Activated naive CD4-positive, alpha-beta T cell treated with anti-CD3 and anti-CD28 coated beads, Interleukin-2, amount 50 U/mL, for 72 hours (primary cell): ENCODE results near the gene ABL1. TPM values are rescaled to one million over a fixed set of nuclear protein-coding genes. Genes with fewer than 3 reads are reported as not detected.
A peak's percentile ranks its signal among the peaks of the same experiment; 100 is the strongest.
"Not testable (repeated sequence)": the region's sequence is repeated elsewhere in the genome, so short reads cannot be mapped to it uniquely, and the experiment has no call there.

Source experiments
- ATAC-seq, 2 donors: fragments of 150-1000 bp; cut with Tn5 transposase; 2 replicates each; pipeline ENCODE4 v1.10.0; 2021; ENCODE audit warnings: mild to moderate bottlenecking in 2 of 2, moderate library complexity in 2 of 2
- DNase-seq, 2 donors: peaks; one replicate each; pipeline ENCODE4 v3.0.0; 2021 to 2022; ENCODE audit warnings: low spot score in 2 of 2
- H3K27ac Mint-ChIP-seq, 2 donors: one replicate each; pipeline ENCODE4 v1.8.0; 2022; ENCODE audit warnings: mild to moderate bottlenecking in 2 of 2, mixed read lengths in 2 of 2
- H3K36me3 Mint-ChIP-seq, 2 donors: one replicate each; pipeline ENCODE4 v1.8.0; 2022; ENCODE audit warnings: mixed read lengths in 2 of 2
- H3K9me3 Mint-ChIP-seq, 2 donors: one replicate each; pipeline ENCODE4 v1.8.0; 2022; ENCODE audit warnings: mixed read lengths in 2 of 2
- total RNA-seq, 2 donors: library from RNA; stranded (reverse); gene quantifications; one replicate each; pipeline ENCODE4 v1.2.3, GENCODE V29; 2022

Gene ABL1
- total RNA-seq, 2 donors from 2014 or later = 24.4 to 35.0 TPM

- H3K27ac Mint-ChIP-seq = no peak overlapping the region
- ATAC-seq = no peak
- DNase-seq = no peak
- no peaks in the 10 kb centered on the region for H3K9me3 Mint-ChIP-seq
- no peaks in the 10 kb centered on the region for H3K36me3 Mint-ChIP-seq
These were observed 64.1 kb downstream of the ABL1 start for GRCh38 chr9:130899051-130899748.

- H3K36me3 Mint-ChIP-seq = no peaks in the 10 kb centered on the region
- DNase-seq = no peak
- H3K9me3 Mint-ChIP-seq = no peaks in the 10 kb centered on the region
- ATAC-seq = no peak
- no peak overlapping the region for H3K27ac Mint-ChIP-seq
These were observed 65.8 kb downstream of the ABL1 start for GRCh38 chr9:130900701-130901497.

DNA sequence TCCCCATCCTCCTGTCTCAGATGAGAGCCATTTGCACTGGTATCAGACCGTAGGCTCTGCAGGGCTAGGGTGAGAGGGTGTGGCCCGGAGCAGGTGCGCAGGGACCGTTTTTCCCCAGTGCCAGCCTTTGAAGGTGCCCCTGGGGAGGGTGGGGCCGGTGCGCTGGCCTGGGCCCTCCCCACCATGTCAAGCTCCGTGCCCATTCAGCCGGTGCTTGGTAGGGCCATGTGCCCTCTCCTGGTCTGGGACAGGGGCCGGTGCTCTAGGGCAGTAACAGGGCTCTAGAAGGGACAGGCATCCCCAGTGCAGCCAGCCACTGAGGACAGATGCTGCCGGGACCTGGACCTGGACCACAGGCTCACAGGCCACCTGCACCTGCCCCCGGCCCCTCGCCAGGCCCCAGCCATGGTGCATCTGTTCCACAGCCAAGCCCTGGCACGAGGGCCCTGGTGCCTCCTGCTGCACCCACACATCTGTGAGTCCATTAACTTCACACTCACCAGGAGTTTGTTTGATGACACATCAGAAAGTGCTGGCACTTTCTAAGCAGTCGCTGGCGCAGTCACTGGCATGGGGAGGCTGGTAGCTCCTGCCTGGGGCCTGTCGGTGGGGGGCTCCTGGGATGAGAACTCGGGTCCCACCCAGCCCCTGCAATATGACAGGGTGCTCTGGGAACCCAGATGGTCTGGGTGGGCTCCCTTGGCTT lies 66.6 kb downstream of the ABL1 start:
- Mint-ChIP-seq H3K9me3 (no peaks in the 10 kb centered on the region), H3K36me3 (no peaks in the 10 kb centered on the region), H3K27ac (no peak overlapping the region)
- no peak for DNase-seq
- no peak for ATAC-seq

GRCh38 chr9:130902204-130903185 lies 67.4 kb downstream of the ABL1 start:
- ATAC-seq = no peak
- no peak overlapping the region for H3K27ac Mint-ChIP-seq
- no peaks in the 10 kb centered on the region for H3K36me3 Mint-ChIP-seq
- no peaks in the 10 kb centered on the region for H3K9me3 Mint-ChIP-seq
- no peak for DNase-seq

DNA sequence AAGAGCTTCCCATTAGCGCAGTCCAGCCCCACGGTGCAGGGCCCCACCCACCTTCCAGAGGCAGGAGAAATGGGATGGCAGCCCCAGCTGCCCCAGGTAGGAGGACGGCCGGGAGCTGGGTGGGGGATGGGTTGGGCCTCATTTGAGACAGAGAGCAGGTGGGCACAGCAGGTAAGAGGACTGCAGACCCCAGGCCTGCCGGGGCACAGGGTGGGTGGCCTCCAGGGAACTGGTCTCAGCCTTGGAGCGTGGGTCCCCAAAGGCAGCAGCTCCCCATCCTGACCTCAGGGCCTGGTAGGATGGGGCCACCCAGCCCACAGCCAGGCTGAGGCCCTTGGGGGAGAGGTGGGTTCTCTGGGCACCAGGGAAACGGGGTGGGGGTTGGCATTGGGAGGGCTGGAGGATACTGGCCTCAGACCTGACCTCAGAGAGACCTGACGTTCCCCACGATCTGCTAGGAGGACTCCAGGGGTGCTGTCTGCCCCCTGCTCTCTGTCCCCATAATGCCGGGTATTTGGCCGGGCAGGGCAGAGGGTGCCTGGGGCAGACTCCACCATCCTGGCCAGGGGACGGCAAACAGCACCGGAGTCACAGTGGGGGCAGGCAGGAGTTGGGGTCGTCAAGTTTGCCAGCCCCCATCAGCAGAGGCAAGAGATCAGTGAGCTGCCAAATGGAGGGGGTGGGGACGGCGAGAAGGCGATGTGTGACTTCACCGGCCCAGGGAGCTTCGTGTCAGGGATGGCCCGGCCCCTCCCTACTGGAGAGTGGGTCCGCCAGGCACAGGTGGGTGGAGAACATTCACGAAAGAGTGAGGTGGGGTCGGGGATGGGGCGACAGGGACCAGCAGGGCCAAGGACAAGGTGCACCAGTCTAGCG lies 68.4 kb downstream of the ABL1 start:
- DNase-seq (no peak), ATAC-seq (no peak)
- H3K9me3 Mint-ChIP-seq = no peaks in the 10 kb centered on the region
- H3K36me3 Mint-ChIP-seq = no peaks in the 10 kb centered on the region
- H3K27ac Mint-ChIP-seq = no peak overlapping the region

- no peaks in the 10 kb centered on the region for H3K36me3 Mint-ChIP-seq
- ATAC-seq = no peak
- no peak for DNase-seq
- H3K27ac Mint-ChIP-seq = no peak overlapping the region
- no peaks in the 10 kb centered on the region for H3K9me3 Mint-ChIP-seq
These were observed 69.3 kb downstream of the ABL1 start for GRCh38 chr9:130904070-130905044.

DNA sequence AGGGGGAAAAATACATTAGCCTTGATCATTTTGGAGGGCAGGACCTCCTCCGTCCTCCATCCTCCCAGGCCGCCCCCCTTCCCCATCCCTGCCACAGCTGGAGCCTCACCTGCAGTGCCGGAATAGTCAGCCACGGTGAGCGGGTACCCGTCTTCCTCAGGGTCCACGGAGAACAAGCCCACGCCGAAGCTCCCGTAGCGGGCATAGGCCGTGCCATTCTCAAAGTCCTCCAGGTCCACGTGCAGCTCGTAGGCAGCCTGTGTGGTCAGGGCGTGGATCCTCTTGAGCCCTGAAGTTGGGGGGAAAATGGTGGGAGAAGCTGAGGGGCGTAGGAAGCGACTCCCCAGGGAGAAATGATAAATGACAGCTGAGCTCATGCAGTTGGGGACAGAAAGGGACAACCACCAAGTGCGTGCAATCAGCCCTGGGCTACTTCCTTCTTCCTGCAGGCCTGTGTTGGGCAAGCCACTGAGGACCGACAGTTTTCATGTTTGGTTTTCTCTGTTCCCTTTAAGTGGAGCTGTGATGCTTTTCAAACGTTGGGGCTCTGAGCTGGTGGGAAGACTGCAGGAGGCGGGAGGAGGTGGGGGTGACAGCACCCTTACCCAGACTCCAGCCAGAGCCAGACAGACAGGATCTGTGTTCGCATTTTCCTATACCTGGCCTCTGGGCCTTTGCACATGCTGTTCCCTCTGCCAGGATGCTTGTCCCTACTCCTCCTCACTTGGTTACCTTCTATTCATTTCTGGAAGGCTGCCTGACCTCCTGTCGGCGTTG lies 70.3 kb downstream of the ABL1 start:
- H3K27ac Mint-ChIP-seq = no peak overlapping the region
- H3K9me3 Mint-ChIP-seq = no peaks in the 10 kb centered on the region

GRCh38 chr9:130905902-130906734 lies 71.1 kb downstream of the ABL1 start:
- ATAC-seq (no peak), DNase-seq (no peak)
- Mint-ChIP-seq H3K9me3 (no peaks in the 10 kb centered on the region), H3K27ac (no peak overlapping the region), H3K36me3 (no peaks in the 10 kb centered on the region)

More for the DNA sequence above, 70.3 kb downstream of the ABL1 start:
- ATAC-seq (no peak), DNase-seq (no peak)
- H3K36me3 Mint-ChIP-seq = no peaks in the 10 kb centered on the region

DNA sequence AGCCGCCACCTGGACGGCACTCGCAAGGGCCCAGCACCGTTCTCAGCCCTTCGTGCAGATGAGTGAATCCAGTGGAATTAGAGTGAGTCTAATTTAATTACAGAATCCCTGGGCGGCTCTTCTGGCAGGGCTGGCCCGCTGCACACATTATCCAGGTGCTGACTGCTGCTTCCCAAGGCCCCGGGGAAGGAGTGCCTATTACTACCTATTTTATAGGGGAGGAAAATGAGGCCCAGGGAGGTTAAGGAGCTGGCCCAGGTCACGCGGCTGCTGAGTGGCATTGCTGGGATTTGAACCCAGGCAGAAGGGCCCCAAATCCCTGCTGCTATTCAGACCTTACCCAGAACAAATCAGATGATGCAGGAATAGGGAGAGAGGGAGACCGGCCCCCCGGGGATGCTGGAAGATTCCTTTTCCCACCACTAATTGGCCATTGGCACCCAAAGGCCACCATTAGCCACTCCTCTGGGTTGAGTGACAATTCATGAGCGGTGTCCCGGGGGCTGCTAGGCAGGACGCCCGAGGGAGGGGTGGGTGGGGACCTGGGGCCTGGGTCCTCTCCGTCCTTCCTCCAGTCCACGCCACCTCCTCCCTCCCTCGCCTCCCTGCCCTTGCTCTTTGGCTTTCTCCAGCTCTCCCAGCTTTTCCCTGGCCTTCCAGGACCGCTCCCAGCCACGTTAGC lies 71.8 kb downstream of the ABL1 start:
- ATAC-seq (no peak), DNase-seq (no peak)
- Mint-ChIP-seq H3K27ac (no peak overlapping the region), H3K36me3 (no peaks in the 10 kb centered on the region), H3K9me3 (no peaks in the 10 kb centered on the region)

DNA sequence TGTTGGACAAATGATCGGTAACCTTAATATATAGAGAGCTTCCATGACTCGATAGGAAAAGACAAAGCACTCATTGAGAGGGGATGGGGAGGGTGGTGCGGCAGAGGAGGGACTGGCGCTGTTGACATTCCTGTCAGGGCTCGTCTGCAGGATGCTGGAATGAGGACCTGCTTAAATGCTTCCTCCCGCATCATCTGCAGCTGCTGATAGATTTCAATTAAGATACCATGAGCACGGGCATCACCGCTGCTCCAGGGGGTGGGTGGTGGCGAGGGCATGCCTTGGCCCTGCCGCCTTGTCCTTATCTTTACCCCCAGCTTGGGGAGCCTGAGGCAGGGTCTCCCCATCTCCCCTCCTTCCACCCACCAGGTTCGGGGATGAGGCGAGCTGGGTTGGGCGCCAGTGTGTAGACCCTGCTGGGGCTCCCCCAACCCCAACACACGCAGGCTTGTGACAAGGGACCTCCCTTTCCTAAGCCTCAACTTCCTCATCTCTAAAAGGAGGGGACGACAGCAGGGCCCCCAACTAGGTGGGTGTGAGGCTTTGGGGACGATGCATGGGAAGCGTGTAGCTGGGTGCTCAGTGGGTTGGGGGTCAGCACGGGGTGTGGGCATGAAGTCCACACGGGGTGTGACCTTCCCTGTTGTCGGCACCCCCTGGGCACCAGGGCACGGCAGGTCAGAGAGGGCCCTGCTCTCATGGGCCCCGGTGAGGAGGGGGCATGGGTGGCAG lies 73.3 kb downstream of the ABL1 start:
- Mint-ChIP-seq H3K27ac (no peak overlapping the region), H3K9me3 (no peaks in the 10 kb centered on the region), H3K36me3 (no peaks in the 10 kb centered on the region)
- ATAC-seq (peak in 1 of 2 donors; percentile 14), DNase-seq (no peak)

DNA sequence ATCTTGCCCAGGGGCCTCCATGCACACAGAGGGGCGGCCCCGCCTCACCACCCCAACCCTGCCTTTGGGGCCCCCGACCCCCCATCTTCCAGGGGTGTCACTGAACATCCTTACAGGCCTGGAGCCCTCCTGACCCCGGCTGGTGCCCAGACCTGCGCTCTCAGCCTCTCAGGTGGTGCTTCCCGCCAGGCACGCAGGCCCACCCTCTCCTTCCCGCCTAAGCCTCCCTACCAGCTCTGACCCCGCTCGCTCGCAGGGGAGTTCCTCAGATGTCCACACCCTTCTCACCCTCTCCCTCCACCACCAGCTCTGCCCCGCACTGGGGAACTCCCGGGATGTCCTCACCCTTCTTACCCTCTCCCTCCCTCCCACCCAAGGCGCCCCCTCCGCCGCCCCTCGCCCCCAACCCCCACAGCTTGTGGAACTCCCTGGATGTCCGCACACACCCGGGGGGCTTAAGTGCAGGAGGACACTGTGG lies 73.9 kb downstream of the ABL1 start:
- DNase-seq (no peak), ATAC-seq (peak in 1 of 2 donors; percentile 20)
- H3K27ac Mint-ChIP-seq = no peak overlapping the region
- H3K36me3 Mint-ChIP-seq = no peaks in the 10 kb centered on the region
- H3K9me3 Mint-ChIP-seq = no peaks in the 10 kb centered on the region

DNA sequence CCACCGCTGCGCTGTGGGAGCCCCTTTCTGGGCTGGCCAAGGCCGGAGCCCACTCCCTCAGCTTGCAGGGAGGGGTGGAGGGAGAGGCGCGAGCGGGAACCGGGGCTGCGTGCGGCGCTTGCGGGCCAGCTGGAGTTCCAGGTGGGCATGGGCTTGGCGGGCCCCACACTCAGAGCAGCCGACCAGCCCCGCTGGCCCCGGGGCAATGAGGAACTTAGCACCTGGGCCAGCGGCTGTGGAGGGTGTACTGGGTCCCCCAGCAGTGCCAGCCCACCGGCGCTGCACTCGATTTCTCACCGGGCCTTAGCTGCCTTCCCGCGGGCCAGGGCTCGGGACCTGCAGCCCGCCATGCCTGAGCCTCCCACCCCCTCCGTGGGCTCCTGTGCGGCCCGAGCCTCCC lies 75.0 kb downstream of the ABL1 start:
- H3K9me3 Mint-ChIP-seq, DNase-seq, H3K36me3 Mint-ChIP-seq, ATAC-seq, H3K27ac Mint-ChIP-seq: not testable (repeated sequence)
